Vagina (tissue), 2 donors: ENCODE data around the gene POU2AF2.

Experiments used
- POLR2A ChIP-seq, 2 donors: fragments of 450-650 bp; IDR thresholded peaks; one replicate each; pipeline ENCODE4 v1.6.1; 2017; ENCODE audit warnings: antibody characterized with exemption in 2 of 2, mild to moderate bottlenecking in 2 of 2, moderate library complexity in 2 of 2
- TF ChIP-seq, protein P1 (sequence below), 3 experiments: fragments of 450-650 bp in 2 of 3; fragments of 200-600 bp in 1 of 3; sonication (generic) in 1 of 3; IDR thresholded peaks; one replicate each; pipeline ENCODE4 v1.5.1; 2017 to 2019; ENCODE audit warnings: antibody characterized with exemption in 3 of 3, mild to moderate bottlenecking in 2 of 3, moderate library complexity in 2 of 3

- TF ChIP-seq, protein P1, sequence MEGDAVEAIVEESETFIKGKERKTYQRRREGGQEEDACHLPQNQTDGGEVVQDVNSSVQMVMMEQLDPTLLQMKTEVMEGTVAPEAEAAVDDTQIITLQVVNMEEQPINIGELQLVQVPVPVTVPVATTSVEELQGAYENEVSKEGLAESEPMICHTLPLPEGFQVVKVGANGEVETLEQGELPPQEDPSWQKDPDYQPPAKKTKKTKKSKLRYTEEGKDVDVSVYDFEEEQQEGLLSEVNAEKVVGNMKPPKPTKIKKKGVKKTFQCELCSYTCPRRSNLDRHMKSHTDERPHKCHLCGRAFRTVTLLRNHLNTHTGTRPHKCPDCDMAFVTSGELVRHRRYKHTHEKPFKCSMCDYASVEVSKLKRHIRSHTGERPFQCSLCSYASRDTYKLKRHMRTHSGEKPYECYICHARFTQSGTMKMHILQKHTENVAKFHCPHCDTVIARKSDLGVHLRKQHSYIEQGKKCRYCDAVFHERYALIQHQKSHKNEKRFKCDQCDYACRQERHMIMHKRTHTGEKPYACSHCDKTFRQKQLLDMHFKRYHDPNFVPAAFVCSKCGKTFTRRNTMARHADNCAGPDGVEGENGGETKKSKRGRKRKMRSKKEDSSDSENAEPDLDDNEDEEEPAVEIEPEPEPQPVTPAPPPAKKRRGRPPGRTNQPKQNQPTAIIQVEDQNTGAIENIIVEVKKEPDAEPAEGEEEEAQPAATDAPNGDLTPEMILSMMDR (IDR thresholded peaks at IDR 0.05), result no peak
- no peak for TF ChIP-seq POLR2A (IDR thresholded peaks at IDR 0.05)
Observed at GRCh38 chr11:111282562-111283075, 37.1 kb downstream of the POU2AF2 start.
